OCI-LY3 (cell line): ENCODE data around the gene CA6.
"Not testable (repeated sequence)": the region's sequence is repeated elsewhere in the genome, so short reads cannot be mapped to it uniquely, and the experiment has no call there.

Source experiments
- H2AFZ ChIP-seq: fragments of 200-600, 300-600 bp; shearing (Covaris generic); 2 replicates; pipeline ENCODE4 v1.6.0; 2014; ENCODE audit warnings: antibody characterized with exemption, low read depth, low read length
- H3K27ac ChIP-seq: fragments of 200-600, 300-600 bp; sonication (generic); 2 replicates; pipeline ENCODE4 v1.5.1; 2014; ENCODE audit warnings: mild to moderate bottlenecking, low read length, moderate library complexity, mixed read lengths
- H3K27me3 ChIP-seq: fragments of 200-600, 300-600 bp; sonication (generic); 2 replicates; pipeline ENCODE4 v1.6.1; 2014; ENCODE audit warnings: low read depth, low read length, mixed read lengths
- H3K36me3 ChIP-seq: fragments of 200-600, 300-600 bp; sonication (generic); replicated peaks from 2 replicates; pipeline ENCODE3; 2014; ENCODE audit warnings: low read depth, low read length, mixed read lengths
- H3K4me1 ChIP-seq: fragments of 300-600, 200-600 bp; sonication (generic); 2 replicates; pipeline ENCODE4 v1.6.1; 2014; ENCODE audit warnings: low read length, mixed read lengths
- H3K4me2 ChIP-seq: fragments of 200-600, 300-600 bp; sonication (generic); 2 replicates; pipeline ENCODE4 v1.6.1; 2014; ENCODE audit warnings: low read length, mixed read lengths
- H3K4me3 ChIP-seq: fragments of 300-600, 200-600 bp; sonication (generic); 2 replicates; pipeline ENCODE4 v1.5.1; 2014; ENCODE audit warnings: antibody characterized with exemption, mild to moderate bottlenecking, low read length, moderate library complexity
- H3K79me2 ChIP-seq: fragments of 300-600, 200-600 bp; shearing (Covaris generic); 2 replicates; pipeline ENCODE4 v1.6.1; 2014; ENCODE audit warnings: mild to moderate bottlenecking, low read length, mixed read lengths
- H3K9ac ChIP-seq: fragments of 300-600, 200-600 bp; shearing (Covaris generic); 2 replicates; pipeline ENCODE4 v1.6.0; 2014; ENCODE audit warnings: mild to moderate bottlenecking, low read length, moderate library complexity
- H3K9me3 ChIP-seq: fragments of 200-600, 300-600 bp; shearing (Covaris generic); 2 replicates; pipeline ENCODE4 v1.6.1; 2014; ENCODE audit warnings: low read length, mixed read lengths; ENCODE audit not compliant: insufficient read depth
- H4K20me1 ChIP-seq: fragments of 200-600, 300-600 bp; sonication (generic); 2 replicates; pipeline ENCODE4 v1.6.1; 2016; ENCODE audit warnings: low read length, mixed read lengths; ENCODE audit not compliant: insufficient read depth
- EZH2phosphoT487 ChIP-seq: fragments of 200-600 bp; shearing (Covaris generic); IDR thresholded peaks from 2 replicates; pipeline ENCODE4 v1.6.1; 2018; ENCODE audit warnings: antibody characterized with exemption, mixed run types, low read depth
- TF ChIP-seq, protein P1 (sequence below): fragments of 200-600, 300-600 bp; sonication (generic); IDR thresholded peaks from 2 replicates; pipeline ENCODE4 v1.5.1; 2014; ENCODE audit warnings: antibody characterized with exemption, low read length, low read depth

CA6 gene

DNA sequence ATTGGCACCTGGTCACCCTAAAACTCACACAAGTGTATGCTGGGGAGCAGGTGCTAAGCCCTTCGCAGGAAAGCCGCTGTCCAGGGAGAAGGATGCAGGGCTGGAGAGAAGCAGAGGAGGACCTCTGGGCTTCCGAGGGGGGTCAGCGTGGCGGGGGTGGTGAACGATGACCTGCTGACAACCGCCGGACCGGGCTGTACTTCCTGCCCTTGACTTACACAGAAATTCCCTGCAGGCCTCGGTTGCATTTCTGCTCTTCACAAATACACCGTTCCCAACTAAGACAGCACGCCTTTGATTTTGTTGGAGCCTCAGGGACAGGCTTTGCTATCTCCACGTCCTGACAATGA, 42.9 kb downstream of the CA6 start:
- Histone ChIP-seq H3K36me3 (no peaks in the 10 kb centered on the region), H3K27me3 (no peaks in the 10 kb centered on the region), H3K4me2 (no peak overlapping the region), H3K9me3 (no peaks in the 10 kb centered on the region), H3K4me3 (no peak overlapping the region), H3K79me2 (no peaks in the 10 kb centered on the region), H2AFZ (no peak overlapping the region), H4K20me1 (no peaks in the 10 kb centered on the region), H3K9ac (no peak overlapping the region), H3K27ac (no peak overlapping the region), H3K4me1 (0 out of 2 replicates have a peak, but pooled peaks cover 3% of the 10 kb centered on the region)
- TF ChIP-seq, protein P1, sequence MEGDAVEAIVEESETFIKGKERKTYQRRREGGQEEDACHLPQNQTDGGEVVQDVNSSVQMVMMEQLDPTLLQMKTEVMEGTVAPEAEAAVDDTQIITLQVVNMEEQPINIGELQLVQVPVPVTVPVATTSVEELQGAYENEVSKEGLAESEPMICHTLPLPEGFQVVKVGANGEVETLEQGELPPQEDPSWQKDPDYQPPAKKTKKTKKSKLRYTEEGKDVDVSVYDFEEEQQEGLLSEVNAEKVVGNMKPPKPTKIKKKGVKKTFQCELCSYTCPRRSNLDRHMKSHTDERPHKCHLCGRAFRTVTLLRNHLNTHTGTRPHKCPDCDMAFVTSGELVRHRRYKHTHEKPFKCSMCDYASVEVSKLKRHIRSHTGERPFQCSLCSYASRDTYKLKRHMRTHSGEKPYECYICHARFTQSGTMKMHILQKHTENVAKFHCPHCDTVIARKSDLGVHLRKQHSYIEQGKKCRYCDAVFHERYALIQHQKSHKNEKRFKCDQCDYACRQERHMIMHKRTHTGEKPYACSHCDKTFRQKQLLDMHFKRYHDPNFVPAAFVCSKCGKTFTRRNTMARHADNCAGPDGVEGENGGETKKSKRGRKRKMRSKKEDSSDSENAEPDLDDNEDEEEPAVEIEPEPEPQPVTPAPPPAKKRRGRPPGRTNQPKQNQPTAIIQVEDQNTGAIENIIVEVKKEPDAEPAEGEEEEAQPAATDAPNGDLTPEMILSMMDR = no peak
- TF ChIP-seq EZH2phosphoT487 = no peak

DNA sequence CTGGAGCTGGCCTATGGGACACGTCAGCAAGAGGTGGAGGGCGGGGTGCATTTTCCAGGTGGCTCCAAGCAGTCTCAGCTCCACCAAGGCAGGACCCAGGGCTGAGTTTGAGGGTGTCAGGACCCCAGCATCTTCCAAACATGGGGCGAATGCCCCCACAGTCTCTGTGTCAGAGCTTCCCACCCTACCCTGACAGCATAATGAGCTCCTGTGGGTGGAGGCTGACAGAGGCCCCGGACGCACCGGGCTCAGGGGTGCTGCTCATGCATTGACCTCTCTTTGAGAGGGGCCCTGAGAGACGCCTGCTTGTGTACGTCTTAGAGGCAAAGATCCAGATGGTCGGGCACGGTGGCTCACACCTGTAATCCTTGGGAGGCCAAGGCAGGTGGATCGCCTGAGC, 43.4 kb downstream of the CA6 start:
- H3K9ac ChIP-seq = no peak overlapping the region
- H3K27me3 ChIP-seq = no peaks in the 10 kb centered on the region
- no peaks in the 10 kb centered on the region for H3K79me2 ChIP-seq
- no peaks in the 10 kb centered on the region for H3K9me3 ChIP-seq
- 0 out of 2 replicates have a peak, but pooled peaks cover 3% of the 10 kb centered on the region for H3K4me1 ChIP-seq
- H3K4me3 ChIP-seq = no peak overlapping the region
- no peak overlapping the region for H3K27ac ChIP-seq
- H4K20me1 ChIP-seq = no peaks in the 10 kb centered on the region
- no peaks in the 10 kb centered on the region for H3K36me3 ChIP-seq
- no peak overlapping the region for H2AFZ ChIP-seq
- TF ChIP-seq, protein P1 = no peak
- no peak for TF ChIP-seq EZH2phosphoT487
- H3K4me2 ChIP-seq = no peak overlapping the region

DNA sequence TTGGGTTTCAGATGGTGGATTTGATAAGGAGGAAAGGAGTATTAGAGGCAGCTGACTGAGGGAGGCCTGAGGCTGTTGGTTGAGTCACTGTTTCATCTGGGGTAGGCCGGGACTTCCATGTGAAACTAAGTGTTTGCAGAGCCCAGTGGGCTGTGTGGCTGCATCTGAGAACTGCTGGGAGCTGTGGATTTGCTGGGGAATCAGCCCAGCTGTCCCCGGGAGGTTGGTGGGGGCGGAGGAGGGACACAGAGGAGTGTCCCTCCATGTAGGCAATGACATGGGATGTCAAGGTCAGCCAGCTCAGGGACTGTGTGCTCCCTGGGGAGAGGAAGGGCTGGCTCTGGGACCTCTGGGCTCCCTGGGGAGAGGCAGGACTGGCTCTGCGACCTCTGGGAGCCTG, 44.2 kb downstream of the CA6 start:
- Histone ChIP-seq H3K4me1 (0 out of 2 replicates have a peak, but pooled peaks cover 3% of the 10 kb centered on the region), H3K79me2 (no peaks in the 10 kb centered on the region), H4K20me1 (no peaks in the 10 kb centered on the region), H3K9me3 (no peaks in the 10 kb centered on the region), H3K27ac (no peak overlapping the region), H3K36me3 (no peaks in the 10 kb centered on the region), H3K4me2 (no peak overlapping the region), H3K27me3 (no peaks in the 10 kb centered on the region), H3K9ac (no peak overlapping the region), H2AFZ (no peak overlapping the region), H3K4me3 (no peak overlapping the region)
- TF ChIP-seq EZH2phosphoT487 = no peak
- TF ChIP-seq, protein P1 = no peak

DNA sequence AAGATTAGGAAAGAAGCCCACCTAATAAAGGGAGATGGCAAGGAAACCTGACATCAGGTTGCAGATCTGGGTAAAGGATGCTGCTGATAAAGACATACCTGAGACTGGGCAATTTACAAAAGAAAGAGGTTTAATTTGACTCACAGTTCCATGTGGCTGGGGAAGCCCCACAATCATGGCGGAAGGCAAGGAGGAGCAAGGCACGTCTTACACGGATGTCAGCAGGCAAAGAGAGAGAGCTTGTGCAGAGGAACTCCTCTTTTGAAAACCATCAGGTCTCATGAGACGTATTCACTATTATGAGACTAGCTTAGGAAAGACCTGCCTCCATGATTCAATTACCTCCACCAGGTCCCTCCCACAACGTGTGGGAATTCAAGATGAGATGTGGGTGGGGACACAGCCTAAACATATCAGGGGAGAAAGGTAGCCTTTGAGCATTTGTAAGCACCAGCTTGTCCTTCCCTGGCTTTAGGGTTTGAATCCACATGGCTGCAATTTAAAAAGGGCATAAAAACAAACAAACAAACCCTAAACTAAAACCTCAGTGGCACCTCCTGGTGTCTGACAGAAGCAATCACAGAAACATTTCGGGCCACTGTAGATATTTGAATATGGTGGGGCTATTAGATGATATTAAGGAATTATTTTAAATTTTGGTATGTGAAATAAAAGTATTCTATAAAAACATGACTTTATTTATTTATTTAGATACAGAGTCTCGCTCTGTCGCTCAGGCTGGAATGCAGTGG, 47.4 kb downstream of the CA6 start:
- no peak overlapping the region for H3K27ac ChIP-seq

DNA sequence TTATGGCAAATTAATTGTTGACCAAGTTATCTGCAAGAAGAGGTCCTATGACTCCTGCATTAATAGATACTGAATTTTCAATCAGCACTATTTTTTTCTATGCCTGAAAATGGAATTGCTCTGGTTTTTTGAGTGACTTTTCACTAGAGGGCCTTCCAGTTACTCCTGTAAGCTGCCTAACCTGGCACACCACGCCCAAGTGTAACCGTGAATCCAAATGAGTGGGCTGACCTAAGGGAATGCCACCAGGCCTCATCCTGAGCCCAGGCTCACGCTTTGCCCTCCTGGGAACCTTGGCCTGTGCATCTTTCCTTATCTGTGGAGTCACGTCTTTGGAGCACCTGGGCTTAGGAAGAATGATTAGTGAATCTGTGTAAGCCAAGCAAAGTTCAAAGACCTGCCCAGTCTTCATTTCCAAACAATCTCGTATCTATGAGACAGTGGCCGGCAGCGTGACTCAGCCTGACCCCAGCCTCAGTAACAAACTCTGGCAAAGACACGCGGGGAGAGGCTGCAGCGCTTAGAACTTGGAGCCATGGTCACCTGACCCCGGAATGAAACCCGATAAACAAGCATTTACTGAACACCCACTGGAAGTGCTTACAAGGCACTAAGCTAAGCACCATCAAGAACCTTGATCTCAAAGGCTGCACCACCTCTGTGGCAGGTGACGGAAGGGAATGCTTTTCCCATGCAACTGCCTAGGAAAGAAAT, 48.5 kb downstream of the CA6 start:
- not testable (repeated sequence) for H3K9me3 ChIP-seq, H3K4me1 ChIP-seq, H3K4me3 ChIP-seq, H3K27me3 ChIP-seq, H2AFZ ChIP-seq, H3K36me3 ChIP-seq, H3K79me2 ChIP-seq, H4K20me1 ChIP-seq, H3K4me2 ChIP-seq, H3K27ac ChIP-seq, H3K9ac ChIP-seq

More for the DNA sequence above, 47.4 kb downstream of the CA6 start:
- no peak for TF ChIP-seq EZH2phosphoT487
- no peak overlapping the region for H3K9ac ChIP-seq
- no peak overlapping the region for H2AFZ ChIP-seq
- no peaks in the 10 kb centered on the region for H3K36me3 ChIP-seq
- H3K4me1 ChIP-seq = no peaks in the 10 kb centered on the region
- no peaks in the 10 kb centered on the region for H3K79me2 ChIP-seq
- no peak overlapping the region for H3K4me2 ChIP-seq
- H3K4me3 ChIP-seq = no peak overlapping the region
- no peaks in the 10 kb centered on the region for H3K9me3 ChIP-seq
- no peaks in the 10 kb centered on the region for H4K20me1 ChIP-seq
- no peaks in the 10 kb centered on the region for H3K27me3 ChIP-seq

DNA sequence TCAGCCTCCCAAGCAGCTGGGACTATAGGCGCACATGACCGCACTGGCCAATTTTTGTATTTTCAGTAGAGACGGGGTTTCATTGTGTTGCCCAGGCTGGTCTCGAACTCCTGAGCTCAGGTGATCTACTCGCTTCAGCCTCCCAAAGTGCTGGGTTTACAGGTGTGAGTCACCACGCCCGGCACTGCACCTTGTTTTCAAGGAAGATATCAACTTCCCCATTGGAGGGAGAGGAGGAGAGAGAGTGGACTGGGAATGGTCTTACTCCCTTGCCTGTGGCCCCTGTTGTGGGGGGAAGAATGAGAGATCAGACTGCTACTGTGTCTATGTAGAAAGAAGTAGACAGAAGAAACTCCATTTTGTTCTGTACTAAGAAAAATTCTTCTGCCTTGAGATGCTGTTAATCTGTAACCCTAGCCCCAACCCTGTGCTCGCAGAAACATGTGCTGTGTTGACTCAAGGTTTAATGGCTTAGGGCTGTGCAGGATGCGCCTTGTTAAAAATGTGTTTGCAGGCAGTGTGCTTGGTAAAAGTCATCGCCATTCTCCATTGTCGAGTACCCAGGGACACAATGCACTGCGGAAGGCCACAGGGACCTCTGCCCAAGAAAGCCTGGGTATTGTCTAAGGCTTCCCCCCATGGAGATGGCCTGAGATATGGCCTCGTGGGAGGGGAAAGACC, 56.0 kb downstream of the CA6 start:
- not testable (repeated sequence) for H3K79me2 ChIP-seq, H4K20me1 ChIP-seq, H3K4me2 ChIP-seq, H3K4me1 ChIP-seq, H3K27ac ChIP-seq, H3K27me3 ChIP-seq, H2AFZ ChIP-seq, H3K9me3 ChIP-seq, H3K36me3 ChIP-seq, H3K4me3 ChIP-seq, H3K9ac ChIP-seq
